ENCODE results near the gene LIN7B. TPM values are rescaled to one million over a fixed set of nuclear protein-coding genes. Genes with fewer than 3 reads are reported as not detected.

The LIN7B gene
- total and polyA plus RNA-seq, 2 of the 13 experiments (the other 11 are each of a cell fraction or from before 2014, with no cell fraction given) = 5.3 to 7.6 TPM

GRCh38 chr19:49113762-49114629, at the start of gene LIN7B (continued):
- TF ChIP-seq FOXP4 (CRISPR knock-in tag; IDR thresholded peaks at IDR 0.05) = no peak
- no peak for TF ChIP-seq ZSCAN12 (CRISPR knock-in tag; IDR thresholded peaks at IDR 0.05)
- TF ChIP-seq EZH2 (conservative IDR thresholded peaks at IDR 0.05; ENCODE audit: low read depth, low read length) = no peak
- TF ChIP-seq ZNF720 (CRISPR knock-in tag; IDR thresholded peaks at IDR 0.05) = no peak
- no peak for TF ChIP-seq THYN1 (CRISPR knock-in tag; IDR thresholded peaks at IDR 0.05; ENCODE audit: borderline replicate concordance, low read depth)
- no peak for TF ChIP-seq HNRNPUL1 (IDR thresholded peaks at IDR 0.05; ENCODE audit: low read depth, low read length)
- TF ChIP-seq HDAC6 (IDR thresholded peaks at IDR 0.05; ENCODE audit: low read depth, low read length) = no peak
- no peak for TF ChIP-seq TP53 (CRISPR knock-in tag; conservative IDR thresholded peaks at IDR 0.05)
- no peak for TF ChIP-seq CREB1 (IDR thresholded peaks at IDR 0.05)
- TF ChIP-seq CREB1 (CRISPR knock-in tag; IDR thresholded peaks at IDR 0.05) = no peak
- no peak for TF ChIP-seq ZNF18 (CRISPR knock-in tag; IDR thresholded peaks at IDR 0.05; ENCODE audit: insufficient replicate concordance)
- TF ChIP-seq ATF2 (CRISPR knock-in tag; IDR thresholded peaks at IDR 0.05) = no peak; the same call in 1 of the 2 replicates
- TF ChIP-seq REL (CRISPR knock-in tag; conservative IDR thresholded peaks at IDR 0.05) = no peak
- no peak for TF ChIP-seq REXO4 (CRISPR knock-in tag; IDR thresholded peaks at IDR 0.05; ENCODE audit: borderline replicate concordance)
- no peak for TF ChIP-seq KDM6A (CRISPR knock-in tag; IDR thresholded peaks at IDR 0.05; ENCODE audit: low read depth)
- no peak for TF ChIP-seq ZFP37 (CRISPR knock-in tag; IDR thresholded peaks at IDR 0.05; ENCODE audit: borderline replicate concordance)
- TF ChIP-seq ZNF639 (CRISPR knock-in tag; conservative IDR thresholded peaks at IDR 0.05) = no peak
- TF ChIP-seq FOXM1 (CRISPR knock-in tag; IDR thresholded peaks at IDR 0.05) = no peak
- TF ChIP-seq ZKSCAN5 (CRISPR knock-in tag; IDR thresholded peaks at IDR 0.05) = no peak
- TF ChIP-seq NPAS2 (CRISPR knock-in tag; IDR thresholded peaks at IDR 0.05; ENCODE audit: borderline replicate concordance) = no peak
- TF ChIP-seq ETV5 (CRISPR knock-in tag; IDR thresholded peaks at IDR 0.05; ENCODE audit: borderline replicate concordance) = no peak
- TF ChIP-seq ZNF17 (CRISPR knock-in tag; IDR thresholded peaks at IDR 0.05) = no peak
- TF ChIP-seq ZNF282 (IDR thresholded peaks at IDR 0.05; ENCODE audit: partially characterized antibody) = no peak
- TF ChIP-seq POLR2G (IDR thresholded peaks at IDR 0.05; ENCODE audit: low read depth, low read length) = peak; percentile 47

Measured in HepG2 (cell line).